Measurements from ENCODE around the gene GNAI1. TPM values are rescaled to one million over a fixed set of nuclear protein-coding genes. Genes with fewer than 3 reads are reported as not detected.

Gene GNAI1
- total RNA-seq, 2 donors from 2014 or later, result not detected

- H3K9me3 Mint-ChIP-seq, result peaks cover 12% of the 10 kb centered on the region
- H3K4me1 Mint-ChIP-seq, result no peaks in the 10 kb centered on the region
- H3K4me3 Mint-ChIP-seq, result no peak overlapping the region
- no peaks in the 10 kb centered on the region for H3K27me3 Mint-ChIP-seq
- no peaks in the 10 kb centered on the region for H3K36me3 Mint-ChIP-seq (ENCODE audit: low read depth)
- ATAC-seq (replicated peaks), result no peak
- H3K27ac Mint-ChIP-seq, result no peak overlapping the region
These were observed 95.7 kb downstream of the GNAI1 start for GRCh38 chr7:80230327-80230726.

DNA sequence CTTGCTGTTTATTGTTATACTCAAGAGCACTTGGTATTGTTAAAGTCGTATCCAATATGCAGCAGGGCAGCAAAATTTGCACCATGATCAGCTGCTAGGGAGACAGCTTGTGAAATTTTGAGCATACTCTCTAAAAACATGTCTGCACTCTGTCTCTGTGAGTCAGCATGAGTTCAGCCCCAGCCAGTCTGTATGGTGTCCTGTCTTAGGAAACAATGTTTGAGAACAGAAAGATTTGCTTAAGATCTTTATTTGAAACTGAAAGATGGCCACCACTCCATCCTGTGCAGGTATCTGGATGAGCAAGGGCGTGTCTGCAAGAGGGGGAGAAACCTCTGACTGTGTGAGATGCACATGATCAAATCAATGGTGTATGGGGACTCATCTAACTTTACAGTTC is 97.1 kb downstream of the GNAI1 start:
- Mint-ChIP-seq H3K27me3 (no peaks in the 10 kb centered on the region), H3K4me3 (no peak overlapping the region), H3K27ac (no peak overlapping the region), H3K36me3 (ENCODE audit: low read depth) (no peaks in the 10 kb centered on the region), H3K9me3 (peaks cover 19% of the 10 kb centered on the region), H3K4me1 (no peaks in the 10 kb centered on the region)
- ATAC-seq (replicated peaks), result no peak

- no peaks in the 10 kb centered on the region for H3K4me1 Mint-ChIP-seq
- no peak overlapping the region for H3K4me3 Mint-ChIP-seq
- no peak for ATAC-seq (replicated peaks)
- no peaks in the 10 kb centered on the region for H3K36me3 Mint-ChIP-seq (ENCODE audit: low read depth)
- H3K9me3 Mint-ChIP-seq, result peaks cover 19% of the 10 kb centered on the region
- no peak overlapping the region for H3K27ac Mint-ChIP-seq
- H3K27me3 Mint-ChIP-seq, result no peaks in the 10 kb centered on the region
These were observed 98.5 kb downstream of the GNAI1 start for GRCh38 chr7:80232979-80233724.

- H3K27ac Mint-ChIP-seq, result no peak overlapping the region
- no peak for ATAC-seq (replicated peaks)
- no peaks in the 10 kb centered on the region for H3K36me3 Mint-ChIP-seq (ENCODE audit: low read depth)
- no peaks in the 10 kb centered on the region for H3K4me1 Mint-ChIP-seq
- H3K27me3 Mint-ChIP-seq, result no peaks in the 10 kb centered on the region
- no peak overlapping the region for H3K4me3 Mint-ChIP-seq
- peaks cover 15% of the 10 kb centered on the region for H3K9me3 Mint-ChIP-seq
These were observed 100.7 kb downstream of the GNAI1 start for GRCh38 chr7:80235334-80235733.

GRCh38 chr7:80236681-80237080 is 102.0 kb downstream of the GNAI1 start:
- Mint-ChIP-seq H3K36me3 (ENCODE audit: low read depth) (no peaks in the 10 kb centered on the region), H3K9me3 (peaks cover 17% of the 10 kb centered on the region), H3K27ac (no peak overlapping the region), H3K27me3 (no peaks in the 10 kb centered on the region), H3K4me3 (no peak overlapping the region), H3K4me1 (no peaks in the 10 kb centered on the region)
- no peak for ATAC-seq (replicated peaks)

DNA sequence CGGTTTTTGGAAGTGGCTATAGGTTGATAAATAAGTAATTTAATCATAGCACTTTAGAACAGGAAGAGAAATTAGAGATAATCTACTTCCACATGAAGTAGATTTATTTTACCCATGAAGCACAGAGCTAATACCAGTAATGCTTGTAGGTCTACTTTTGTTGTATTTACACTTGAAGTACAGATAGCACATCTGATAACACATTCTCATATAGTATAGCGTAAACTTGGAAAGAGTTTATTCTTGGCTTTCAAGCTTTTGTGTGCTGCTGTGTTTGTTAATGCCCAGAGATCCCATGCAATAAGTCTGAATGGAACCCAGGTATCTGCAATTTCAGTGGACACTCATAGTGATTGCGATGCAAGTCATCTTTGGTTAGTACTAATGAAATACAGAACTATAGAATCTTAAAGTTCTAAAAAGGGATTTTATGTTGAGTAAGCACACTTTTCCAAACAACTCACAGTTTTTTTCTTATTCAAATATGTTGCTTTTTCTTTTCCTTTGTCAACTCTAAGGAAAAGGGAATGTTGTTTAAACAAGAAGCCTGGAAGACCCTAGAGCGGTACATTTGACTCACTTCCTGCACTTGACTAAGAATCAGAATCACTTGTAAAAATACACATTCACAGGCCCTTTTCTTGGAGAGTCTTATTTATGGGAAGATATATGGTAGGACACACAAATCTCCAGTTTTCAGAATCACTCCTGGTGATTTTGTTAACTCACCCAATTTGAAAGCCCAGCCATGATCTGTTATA is 105.8 kb downstream of the GNAI1 start:
- no peak overlapping the region for H3K27ac Mint-ChIP-seq
- H3K27me3 Mint-ChIP-seq, result no peaks in the 10 kb centered on the region
- H3K36me3 Mint-ChIP-seq (ENCODE audit: low read depth), result no peaks in the 10 kb centered on the region
- no peak for ATAC-seq (replicated peaks)
- H3K9me3 Mint-ChIP-seq, result peaks cover 9% of the 10 kb centered on the region
- H3K4me3 Mint-ChIP-seq, result no peak overlapping the region
- H3K4me1 Mint-ChIP-seq, result no peaks in the 10 kb centered on the region

DNA sequence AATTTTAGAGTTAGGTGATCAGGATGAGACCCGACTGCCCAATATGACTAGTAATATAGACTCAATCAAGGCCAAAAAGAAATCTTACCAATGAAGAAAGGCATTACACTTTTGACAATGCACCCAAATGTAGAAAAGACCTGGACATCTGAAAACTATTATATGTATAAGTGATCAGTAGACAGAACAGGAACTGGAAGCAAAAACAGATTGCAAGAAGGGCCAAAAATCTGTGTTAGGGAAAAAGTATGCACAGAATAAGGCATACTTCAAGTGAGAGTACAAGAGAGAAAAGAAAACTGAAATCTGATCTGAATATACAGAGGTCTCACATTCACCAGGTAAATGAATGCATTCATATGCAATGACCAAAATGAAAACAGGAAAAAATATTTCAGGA is 107.0 kb downstream of the GNAI1 start:
- no peak overlapping the region for H3K27ac Mint-ChIP-seq
- H3K9me3 Mint-ChIP-seq, result peaks cover 3% of the 10 kb centered on the region
- H3K4me1 Mint-ChIP-seq, result no peaks in the 10 kb centered on the region
- no peak for ATAC-seq (replicated peaks)
- H3K27me3 Mint-ChIP-seq, result no peaks in the 10 kb centered on the region
- no peaks in the 10 kb centered on the region for H3K36me3 Mint-ChIP-seq (ENCODE audit: low read depth)
- H3K4me3 Mint-ChIP-seq, result no peak overlapping the region

DNA sequence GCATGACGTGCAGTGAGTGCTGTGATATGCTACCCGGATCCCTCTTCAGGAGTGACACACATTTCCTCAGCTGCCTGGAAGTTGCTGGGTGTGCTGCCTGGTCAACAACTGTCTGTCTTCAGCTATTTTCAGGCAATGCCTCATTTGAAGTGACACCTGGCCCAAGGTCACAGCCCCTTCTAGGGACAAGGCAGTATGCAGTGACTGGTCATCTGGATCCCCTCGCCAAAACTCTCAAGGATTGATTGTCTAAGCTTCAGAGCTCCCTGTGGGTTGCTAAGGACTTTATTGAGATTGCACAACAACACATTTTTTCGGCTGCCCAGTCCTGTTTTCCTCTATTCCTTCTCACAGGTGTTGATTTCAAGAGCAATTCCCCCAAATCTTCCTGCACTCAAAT is 108.8 kb downstream of the GNAI1 start:
- no peak overlapping the region for H3K4me3 Mint-ChIP-seq
- H3K4me1 Mint-ChIP-seq, result no peaks in the 10 kb centered on the region
- H3K36me3 Mint-ChIP-seq (ENCODE audit: low read depth), result no peaks in the 10 kb centered on the region
- no peak overlapping the region for H3K27ac Mint-ChIP-seq
- peaks cover 3% of the 10 kb centered on the region for H3K9me3 Mint-ChIP-seq
- H3K27me3 Mint-ChIP-seq, result no peaks in the 10 kb centered on the region
- ATAC-seq (replicated peaks), result no peak

DNA sequence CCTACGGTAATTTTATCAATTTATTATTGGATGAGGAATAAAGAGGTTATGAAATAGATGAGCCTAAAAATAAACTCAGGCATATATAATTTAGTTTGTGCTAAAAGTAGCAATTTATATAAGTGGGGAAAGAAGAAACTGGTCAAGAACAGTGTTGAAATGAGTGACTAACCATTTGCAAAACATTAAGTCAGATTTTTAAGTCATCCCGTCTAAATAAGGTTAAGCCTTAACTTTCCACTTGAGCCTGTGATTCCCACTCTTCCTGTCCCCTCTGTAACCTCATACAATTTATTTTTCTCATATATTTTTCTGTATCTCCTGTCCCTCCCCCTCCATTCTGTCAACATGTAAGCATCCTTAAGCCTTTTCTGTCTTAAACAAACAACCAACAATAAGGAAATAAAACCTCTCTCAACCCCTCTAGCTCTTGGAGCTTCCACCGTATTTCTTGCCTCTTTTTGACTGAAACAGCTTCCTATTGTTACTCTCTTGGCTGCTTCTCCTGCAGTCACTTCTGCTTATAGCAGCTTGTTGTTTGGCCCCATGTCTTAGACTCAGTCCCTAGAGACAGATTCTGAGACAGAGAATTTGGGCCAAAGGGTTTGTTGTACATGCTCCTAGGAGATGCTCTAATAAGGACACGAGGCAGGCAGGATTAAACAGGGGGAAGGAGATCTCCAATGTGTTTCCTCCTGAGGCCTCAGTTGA is 109.7 kb downstream of the GNAI1 start:
- H3K36me3 Mint-ChIP-seq (ENCODE audit: low read depth), result no peaks in the 10 kb centered on the region
- no peaks in the 10 kb centered on the region for H3K4me1 Mint-ChIP-seq

GRCh38 chr7:80247144-80247543 is 112.5 kb downstream of the GNAI1 start:
- Mint-ChIP-seq H3K9me3 (peaks cover 9% of the 10 kb centered on the region), H3K36me3 (ENCODE audit: low read depth) (no peaks in the 10 kb centered on the region), H3K27ac (no peak overlapping the region), H3K27me3 (no peaks in the 10 kb centered on the region), H3K4me1 (no peaks in the 10 kb centered on the region), H3K4me3 (no peak overlapping the region)
- ATAC-seq (replicated peaks), result no peak

More for the DNA sequence above, 109.7 kb downstream of the GNAI1 start:
- Mint-ChIP-seq H3K27ac (no peak overlapping the region), H3K27me3 (no peaks in the 10 kb centered on the region), H3K9me3 (peaks cover 3% of the 10 kb centered on the region), H3K4me3 (no peak overlapping the region)
- ATAC-seq (replicated peaks), result no peak

DNA sequence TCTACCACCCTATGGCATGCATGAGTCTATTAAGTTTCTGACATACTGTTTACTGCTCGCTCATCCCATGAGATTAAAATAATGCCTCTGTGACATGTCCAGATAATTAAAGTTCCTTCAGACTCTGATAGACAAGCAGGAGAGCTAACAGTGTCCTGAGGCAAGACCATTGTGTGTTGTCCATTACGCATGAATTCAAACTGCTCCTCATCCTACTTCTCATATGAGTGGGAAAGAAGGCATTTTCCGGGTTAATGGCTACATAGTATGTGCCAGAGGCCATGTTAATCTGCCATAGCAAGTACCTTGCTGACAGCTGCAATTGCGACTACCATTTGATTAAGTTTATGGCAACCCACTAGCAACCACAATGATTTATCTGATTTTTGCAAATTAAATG is 113.3 kb downstream of the GNAI1 start:
- no peak overlapping the region for H3K4me3 Mint-ChIP-seq
- H3K27me3 Mint-ChIP-seq, result no peaks in the 10 kb centered on the region
- H3K36me3 Mint-ChIP-seq (ENCODE audit: low read depth), result no peaks in the 10 kb centered on the region
- no peaks in the 10 kb centered on the region for H3K4me1 Mint-ChIP-seq
- ATAC-seq (replicated peaks), result no peak
- H3K27ac Mint-ChIP-seq, result no peak overlapping the region
- H3K9me3 Mint-ChIP-seq, result peaks cover 9% of the 10 kb centered on the region

GRCh38 chr7:80249184-80249583 is 114.6 kb downstream of the GNAI1 start:
- Mint-ChIP-seq H3K27ac (no peak overlapping the region), H3K36me3 (ENCODE audit: low read depth) (no peaks in the 10 kb centered on the region), H3K4me3 (no peak overlapping the region), H3K27me3 (no peaks in the 10 kb centered on the region), H3K4me1 (no peaks in the 10 kb centered on the region), H3K9me3 (peaks cover 12% of the 10 kb centered on the region)
- no peak for ATAC-seq (replicated peaks)

GRCh38 chr7:80249619-80250295 is 115.1 kb downstream of the GNAI1 start:
- Mint-ChIP-seq H3K36me3 (ENCODE audit: low read depth) (no peaks in the 10 kb centered on the region), H3K4me3 (no peak overlapping the region), H3K27me3 (no peaks in the 10 kb centered on the region), H3K4me1 (no peaks in the 10 kb centered on the region), H3K27ac (no peak overlapping the region), H3K9me3 (peaks cover 12% of the 10 kb centered on the region)
- no peak for ATAC-seq (replicated peaks)

DNA sequence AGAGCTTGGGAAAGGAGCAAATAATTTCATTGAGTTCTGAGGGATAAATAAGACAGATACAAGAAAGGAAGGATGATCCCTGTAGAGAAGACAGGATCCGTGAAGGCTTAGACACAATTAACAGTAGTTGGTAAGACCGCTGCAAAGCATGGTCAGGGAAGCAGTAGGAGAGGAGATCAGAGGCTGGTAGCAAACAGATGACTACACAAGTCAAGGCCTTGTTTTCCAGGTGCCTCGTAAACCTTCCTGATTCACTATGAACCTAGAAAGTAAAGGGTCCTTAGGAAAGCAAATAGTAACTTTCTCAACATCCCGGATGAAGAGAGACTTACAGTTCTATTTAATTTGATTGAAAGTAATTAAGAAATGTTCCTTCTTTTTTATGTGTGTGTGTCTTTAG is 118.6 kb downstream of the GNAI1 start:
- H3K4me3 Mint-ChIP-seq, result no peak overlapping the region
- H3K27me3 Mint-ChIP-seq, result no peaks in the 10 kb centered on the region
- no peaks in the 10 kb centered on the region for H3K36me3 Mint-ChIP-seq (ENCODE audit: low read depth)
- peaks cover 21% of the 10 kb centered on the region for H3K9me3 Mint-ChIP-seq
- no peak for ATAC-seq (replicated peaks)
- no peaks in the 10 kb centered on the region for H3K4me1 Mint-ChIP-seq
- no peak overlapping the region for H3K27ac Mint-ChIP-seq

Data from activated T-helper 17 cell treated with anti-CD3 and anti-CD28 coated beads, Interleukin-2, amount 50 U/mL, for 72 hours (primary cell).